Measurements from ENCODE around the gene FBXW7.

DNA sequence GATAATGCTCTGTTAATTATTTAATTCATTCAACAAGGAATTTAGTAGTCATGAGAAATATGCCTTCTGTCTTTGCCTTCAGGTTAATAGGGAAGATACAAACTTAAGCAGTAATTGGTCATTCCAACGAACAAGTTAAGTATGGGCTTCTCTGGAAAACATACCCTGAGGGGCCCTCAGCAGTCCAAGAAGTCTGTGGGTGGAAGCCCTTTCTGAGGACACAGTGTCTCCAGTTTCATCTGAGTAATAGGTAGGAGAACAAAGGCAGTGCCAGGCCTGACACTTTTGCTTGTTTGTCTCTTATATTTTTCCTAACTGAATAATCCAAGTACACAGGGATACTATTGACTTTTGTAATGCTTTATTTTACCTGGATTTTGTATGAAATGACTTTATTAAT is 262.5 kb downstream of the FBXW7 start:
- TF ChIP-seq ZNF416 (tag by site-specific recombination; IDR thresholded peaks at IDR 0.05) (no peak), YY1 (tag by site-specific recombination; IDR thresholded peaks at IDR 0.05) (no peak), ZNF16 (tag by site-specific recombination; IDR thresholded peaks at IDR 0.05; ENCODE audit: low read depth) (no peak), ZBTB7A (tag by site-specific recombination; IDR thresholded peaks at IDR 0.05; ENCODE audit: low read depth) (no peak), ZBTB8A (tag by site-specific recombination; IDR thresholded peaks at IDR 0.05) (no peak), ZNF274 (IDR thresholded peaks at IDR 0.05; ENCODE audit: low read length) (no peak), ZNF274 (tag by site-specific recombination; IDR thresholded peaks at IDR 0.05; ENCODE audit: borderline replicate concordance) (no peak), SP7 (tag by site-specific recombination; IDR thresholded peaks at IDR 0.05) (no peak)
- TF ChIP-seq, protein P1, sequence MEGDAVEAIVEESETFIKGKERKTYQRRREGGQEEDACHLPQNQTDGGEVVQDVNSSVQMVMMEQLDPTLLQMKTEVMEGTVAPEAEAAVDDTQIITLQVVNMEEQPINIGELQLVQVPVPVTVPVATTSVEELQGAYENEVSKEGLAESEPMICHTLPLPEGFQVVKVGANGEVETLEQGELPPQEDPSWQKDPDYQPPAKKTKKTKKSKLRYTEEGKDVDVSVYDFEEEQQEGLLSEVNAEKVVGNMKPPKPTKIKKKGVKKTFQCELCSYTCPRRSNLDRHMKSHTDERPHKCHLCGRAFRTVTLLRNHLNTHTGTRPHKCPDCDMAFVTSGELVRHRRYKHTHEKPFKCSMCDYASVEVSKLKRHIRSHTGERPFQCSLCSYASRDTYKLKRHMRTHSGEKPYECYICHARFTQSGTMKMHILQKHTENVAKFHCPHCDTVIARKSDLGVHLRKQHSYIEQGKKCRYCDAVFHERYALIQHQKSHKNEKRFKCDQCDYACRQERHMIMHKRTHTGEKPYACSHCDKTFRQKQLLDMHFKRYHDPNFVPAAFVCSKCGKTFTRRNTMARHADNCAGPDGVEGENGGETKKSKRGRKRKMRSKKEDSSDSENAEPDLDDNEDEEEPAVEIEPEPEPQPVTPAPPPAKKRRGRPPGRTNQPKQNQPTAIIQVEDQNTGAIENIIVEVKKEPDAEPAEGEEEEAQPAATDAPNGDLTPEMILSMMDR (tag by site-specific recombination; IDR thresholded peaks at IDR 0.05): no peak
